GM12801 (cell line): Measurements from ENCODE around the gene GRIFIN.

Experiments
- TF ChIP-seq, protein P1 (sequence below): IDR thresholded peaks from one replicate; pipeline ENCODE4 v1.5.1; 2011; ENCODE audit warnings: control low read depth; ENCODE audit not compliant: insufficient read length; ENCODE audit errors: extremely low read depth

The GRIFIN gene

DNA sequence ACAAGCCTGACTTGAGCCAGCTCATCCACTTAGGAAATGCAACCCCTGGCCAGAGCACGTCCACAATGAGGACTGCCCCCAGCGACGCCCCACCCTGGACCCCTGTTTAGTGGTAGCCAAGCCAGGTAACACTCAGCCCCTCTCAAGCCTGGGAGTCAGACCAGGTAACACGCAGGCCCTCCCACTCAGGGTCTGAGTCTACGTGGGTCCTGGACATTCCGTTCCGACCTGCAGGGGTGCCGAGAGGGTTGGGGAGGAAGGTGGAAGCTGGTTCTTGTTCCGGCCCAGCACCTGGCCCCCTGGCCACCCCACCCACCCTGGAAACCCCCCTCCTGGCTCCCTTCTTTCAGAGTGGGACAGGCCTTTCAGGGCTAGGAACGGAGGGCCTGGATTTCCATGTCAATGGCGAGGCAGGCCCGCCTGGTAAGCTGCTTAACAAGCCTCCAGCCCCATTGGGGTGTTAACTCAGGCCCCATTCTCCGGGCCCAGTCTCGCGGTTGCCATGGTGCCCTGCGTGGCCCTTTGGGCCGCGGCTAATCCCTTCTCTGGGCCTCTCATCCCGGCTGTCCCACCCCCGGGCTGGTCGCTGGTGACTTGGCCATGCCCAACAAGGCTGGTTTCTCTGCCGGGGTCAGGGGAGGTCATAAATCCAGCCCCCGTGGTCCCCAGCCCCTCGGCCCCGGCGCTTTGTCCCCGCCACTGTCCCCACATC is 23.7 kb upstream of the GRIFIN start:
- TF ChIP-seq, protein P1, sequence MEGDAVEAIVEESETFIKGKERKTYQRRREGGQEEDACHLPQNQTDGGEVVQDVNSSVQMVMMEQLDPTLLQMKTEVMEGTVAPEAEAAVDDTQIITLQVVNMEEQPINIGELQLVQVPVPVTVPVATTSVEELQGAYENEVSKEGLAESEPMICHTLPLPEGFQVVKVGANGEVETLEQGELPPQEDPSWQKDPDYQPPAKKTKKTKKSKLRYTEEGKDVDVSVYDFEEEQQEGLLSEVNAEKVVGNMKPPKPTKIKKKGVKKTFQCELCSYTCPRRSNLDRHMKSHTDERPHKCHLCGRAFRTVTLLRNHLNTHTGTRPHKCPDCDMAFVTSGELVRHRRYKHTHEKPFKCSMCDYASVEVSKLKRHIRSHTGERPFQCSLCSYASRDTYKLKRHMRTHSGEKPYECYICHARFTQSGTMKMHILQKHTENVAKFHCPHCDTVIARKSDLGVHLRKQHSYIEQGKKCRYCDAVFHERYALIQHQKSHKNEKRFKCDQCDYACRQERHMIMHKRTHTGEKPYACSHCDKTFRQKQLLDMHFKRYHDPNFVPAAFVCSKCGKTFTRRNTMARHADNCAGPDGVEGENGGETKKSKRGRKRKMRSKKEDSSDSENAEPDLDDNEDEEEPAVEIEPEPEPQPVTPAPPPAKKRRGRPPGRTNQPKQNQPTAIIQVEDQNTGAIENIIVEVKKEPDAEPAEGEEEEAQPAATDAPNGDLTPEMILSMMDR = no peak

DNA sequence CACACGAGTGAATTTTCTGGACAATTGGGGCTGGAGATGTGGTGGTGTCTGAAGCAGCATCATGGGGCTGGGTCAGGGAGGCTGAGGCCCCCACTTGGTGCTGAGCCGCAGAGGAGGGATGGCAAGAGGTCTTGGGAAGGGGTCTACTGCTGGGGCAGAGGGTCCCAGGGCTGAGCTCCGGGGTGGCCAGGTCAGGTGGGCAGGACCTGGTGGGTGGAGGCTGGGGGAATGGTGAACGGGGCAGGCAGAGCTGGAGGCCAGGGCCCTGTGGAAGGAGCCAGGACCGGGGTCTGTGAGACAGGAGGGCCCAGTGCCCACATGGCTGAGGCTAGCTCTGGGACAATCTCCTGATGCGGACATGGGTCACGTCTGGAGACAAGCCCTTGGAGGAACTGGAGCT is 23.0 kb upstream of the GRIFIN start:
- TF ChIP-seq, protein P1 = no peak

DNA sequence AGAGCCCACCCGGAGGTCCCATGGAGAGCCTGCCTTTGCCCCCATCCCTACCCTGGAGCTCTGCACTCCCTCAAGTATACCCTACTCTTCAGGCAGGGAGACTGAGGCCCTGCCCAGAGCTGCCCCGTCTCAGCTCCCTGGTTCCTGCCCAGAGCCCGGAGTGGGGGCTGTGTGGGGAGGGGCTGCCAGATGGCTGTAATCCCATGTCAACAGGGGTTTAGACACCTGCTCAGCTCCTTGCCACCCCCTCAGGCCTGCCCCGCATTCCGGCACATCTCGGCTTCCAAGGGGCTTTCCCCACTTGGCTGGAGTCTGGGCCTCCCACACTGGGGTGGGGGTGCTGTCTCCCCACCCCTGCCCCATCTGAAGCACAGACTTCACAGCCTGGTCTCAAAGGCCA is 22.5 kb upstream of the GRIFIN start:
- TF ChIP-seq, protein P1 = no peak

DNA sequence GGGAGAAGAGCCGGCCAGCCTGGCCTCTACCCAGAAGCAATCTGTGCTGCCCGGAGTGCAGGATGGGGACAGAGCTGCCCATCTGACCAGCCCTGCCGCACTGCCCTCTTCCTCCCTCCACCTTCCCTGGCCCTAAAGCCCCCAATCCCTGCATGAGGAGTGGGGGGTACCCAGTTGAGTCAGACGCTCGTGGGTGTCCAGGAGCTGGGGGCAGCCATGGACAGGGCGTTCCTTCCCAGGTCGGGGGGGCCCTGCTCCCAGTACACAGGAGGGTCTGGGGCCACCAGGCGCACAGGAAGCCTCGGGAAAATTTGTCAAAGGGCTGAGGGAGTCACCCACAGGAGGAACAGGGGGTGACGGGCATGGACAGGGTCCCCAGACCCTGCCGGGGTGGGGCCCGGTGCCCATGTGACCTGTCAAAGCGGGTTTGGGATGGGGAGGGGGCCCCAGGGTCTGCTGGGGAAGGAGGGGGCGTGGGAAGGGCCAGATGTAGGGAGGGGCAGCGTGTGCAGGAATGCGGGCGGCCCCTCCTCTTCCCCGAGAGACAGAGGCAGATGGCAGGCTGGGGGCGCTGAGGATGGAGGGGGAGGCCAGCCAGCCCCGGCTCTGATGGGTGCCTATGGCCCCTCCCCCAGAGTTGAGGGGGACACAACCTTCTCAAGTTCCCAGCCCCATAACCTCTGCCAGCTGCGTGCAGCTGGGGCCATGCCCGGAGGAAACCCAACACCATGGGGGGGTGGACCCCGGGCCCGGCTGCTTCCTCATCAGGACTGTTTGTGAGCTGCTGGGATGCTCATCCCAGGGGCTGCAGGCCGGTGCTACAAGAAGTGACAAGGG is 21.5 kb upstream of the GRIFIN start:
- TF ChIP-seq, protein P1 = no peak

DNA sequence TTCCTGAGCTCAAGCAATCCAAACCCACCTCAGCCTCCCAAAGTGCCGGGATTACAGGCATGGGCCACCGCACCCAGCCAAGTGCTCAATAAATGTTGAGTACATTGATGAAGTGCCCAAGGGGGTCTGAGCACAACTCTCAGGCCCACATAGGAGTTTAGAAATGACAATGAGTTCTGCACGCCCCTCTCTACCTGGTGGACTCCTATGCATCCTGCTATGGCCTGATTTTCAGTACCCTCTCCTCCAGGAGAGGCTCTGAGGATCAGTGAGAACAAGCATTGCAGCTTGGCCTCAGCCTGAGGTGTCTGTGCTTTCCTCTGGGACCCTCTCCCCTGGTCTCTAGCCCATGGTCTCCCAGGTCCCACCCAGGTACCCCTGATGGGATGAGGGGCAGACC is 20.9 kb upstream of the GRIFIN start:
- TF ChIP-seq, protein P1 = no peak

DNA sequence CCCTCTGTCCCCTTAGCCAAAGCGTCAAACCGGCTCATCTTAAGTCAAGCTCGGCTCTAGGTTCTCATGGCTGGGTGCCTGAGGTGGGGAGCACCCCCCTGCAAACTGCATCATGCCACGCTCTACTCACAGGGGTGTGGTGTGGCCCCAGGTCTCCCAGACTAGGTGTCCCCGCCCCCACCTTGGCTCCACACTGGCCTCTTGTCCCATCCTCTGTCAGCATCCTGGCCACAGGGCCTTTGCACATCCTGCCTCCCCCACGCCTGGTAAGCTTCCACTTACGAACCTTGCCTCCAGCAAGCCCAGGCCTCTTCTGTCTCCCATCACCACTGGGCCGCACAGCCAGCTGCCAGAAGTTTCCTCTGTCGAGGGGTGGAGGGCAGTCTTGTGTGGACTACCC is 20.2 kb upstream of the GRIFIN start:
- TF ChIP-seq, protein P1 = no peak

DNA sequence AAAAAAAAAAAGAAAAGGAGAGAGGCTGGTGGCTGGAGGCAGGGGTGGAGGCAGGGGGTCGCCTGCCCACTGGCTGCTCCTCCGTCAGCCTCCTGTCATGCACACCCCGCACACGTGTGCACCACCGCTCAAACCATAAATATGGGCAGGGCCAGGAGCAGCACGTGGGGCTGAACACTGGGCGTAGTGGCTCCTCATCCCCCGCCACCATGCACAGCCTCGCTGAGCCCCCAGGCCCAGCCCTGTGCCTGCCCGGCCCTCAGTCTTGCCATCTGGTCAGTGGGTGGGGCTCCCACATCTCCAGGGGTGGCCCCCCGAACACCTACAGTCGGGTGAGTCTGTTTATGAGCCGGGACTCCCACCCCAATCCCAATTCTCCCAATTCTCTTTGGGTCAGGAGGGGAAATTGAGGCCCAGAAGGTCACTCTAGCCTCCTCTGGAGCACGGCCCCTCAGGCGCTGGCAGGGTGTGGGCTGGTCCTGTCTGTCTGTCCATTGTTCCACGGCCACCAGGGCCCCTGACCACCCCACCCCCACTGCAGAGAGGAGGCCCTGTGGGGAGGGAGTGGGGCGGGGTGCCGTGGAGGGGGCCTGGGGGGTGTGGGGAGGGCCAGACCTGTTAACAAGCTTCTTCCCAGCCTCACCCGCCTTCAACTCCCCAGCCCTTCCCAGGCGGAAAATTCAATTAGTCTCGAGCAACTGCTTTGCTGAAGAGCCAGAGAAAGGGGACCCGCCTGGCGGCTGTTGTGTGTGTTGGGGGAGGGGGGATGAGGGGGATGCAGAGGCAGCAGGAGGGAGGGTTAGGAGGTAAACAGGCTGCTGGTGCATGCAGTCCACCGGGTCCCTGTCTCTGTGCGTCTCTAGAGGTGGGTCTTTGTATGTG is 19.5 kb upstream of the GRIFIN start:
- TF ChIP-seq, protein P1 = no peak
